ENCODE data around the gene DCAF4.

DNA sequence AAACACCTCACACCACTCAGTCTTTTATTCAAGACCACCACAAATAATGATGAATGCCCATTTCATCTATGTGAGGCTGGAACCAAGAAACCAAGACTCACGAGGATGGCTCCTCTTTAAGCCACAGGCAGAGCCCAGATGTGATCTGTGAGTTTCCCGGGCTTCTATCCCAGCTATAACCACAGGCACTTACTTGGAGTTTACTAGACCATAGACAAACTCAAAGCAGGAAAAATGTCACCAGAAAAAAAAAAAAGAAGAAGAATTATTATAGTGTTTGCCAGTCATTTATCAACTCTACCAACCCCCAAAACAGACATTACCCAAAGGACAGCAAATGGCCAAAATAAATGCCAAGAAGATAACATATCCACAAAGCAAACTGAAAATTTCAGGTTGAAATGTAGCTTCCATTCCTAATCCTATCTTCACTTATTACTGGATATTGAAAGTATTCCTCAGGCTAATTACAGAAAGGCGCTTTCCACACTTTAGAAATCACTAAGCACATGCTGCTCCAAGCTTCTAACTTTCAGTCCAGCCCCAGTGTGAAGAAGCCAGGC lies 56.0 kb downstream of the DCAF4 start:
- TF ChIP-seq POLR2AphosphoS5 (IDR thresholded peaks at IDR 0.05) (no peak), EP300 (IDR thresholded peaks at IDR 0.05; ENCODE audit: low read depth) (no peak)
- TF ChIP-seq, protein P1, sequence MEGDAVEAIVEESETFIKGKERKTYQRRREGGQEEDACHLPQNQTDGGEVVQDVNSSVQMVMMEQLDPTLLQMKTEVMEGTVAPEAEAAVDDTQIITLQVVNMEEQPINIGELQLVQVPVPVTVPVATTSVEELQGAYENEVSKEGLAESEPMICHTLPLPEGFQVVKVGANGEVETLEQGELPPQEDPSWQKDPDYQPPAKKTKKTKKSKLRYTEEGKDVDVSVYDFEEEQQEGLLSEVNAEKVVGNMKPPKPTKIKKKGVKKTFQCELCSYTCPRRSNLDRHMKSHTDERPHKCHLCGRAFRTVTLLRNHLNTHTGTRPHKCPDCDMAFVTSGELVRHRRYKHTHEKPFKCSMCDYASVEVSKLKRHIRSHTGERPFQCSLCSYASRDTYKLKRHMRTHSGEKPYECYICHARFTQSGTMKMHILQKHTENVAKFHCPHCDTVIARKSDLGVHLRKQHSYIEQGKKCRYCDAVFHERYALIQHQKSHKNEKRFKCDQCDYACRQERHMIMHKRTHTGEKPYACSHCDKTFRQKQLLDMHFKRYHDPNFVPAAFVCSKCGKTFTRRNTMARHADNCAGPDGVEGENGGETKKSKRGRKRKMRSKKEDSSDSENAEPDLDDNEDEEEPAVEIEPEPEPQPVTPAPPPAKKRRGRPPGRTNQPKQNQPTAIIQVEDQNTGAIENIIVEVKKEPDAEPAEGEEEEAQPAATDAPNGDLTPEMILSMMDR (IDR thresholded peaks at IDR 0.05) = no peak
